Endodermal cell (in vitro differentiated cells): Measurements from ENCODE around the gene ARHGAP26. TPM values are rescaled to one million over a fixed set of nuclear protein-coding genes. Genes with fewer than 3 reads are reported as not detected.

Experiments
- DNase-seq: peaks from one replicate; pipeline ENCODE4 v3.0.0-alpha.2; 2017
- H3K27ac ChIP-seq: 2 replicates; pipeline ENCODE4 v1.5.1; 2013; ENCODE audit warnings: mild to moderate bottlenecking, low read depth, low read length, moderate library complexity
- H3K27me3 ChIP-seq: 2 replicates; pipeline ENCODE4 v1.6.1; 2013; ENCODE audit warnings: mild to moderate bottlenecking, low read length, moderate library complexity; ENCODE audit not compliant: insufficient read depth, control insufficient read depth, poor library complexity, severe bottlenecking
- H3K36me3 ChIP-seq: 2 replicates; pipeline ENCODE4 v1.7.0; 2013; ENCODE audit warnings: mild to moderate bottlenecking, low read length, moderate library complexity; ENCODE audit not compliant: control insufficient read depth, insufficient read depth
- H3K4me1 ChIP-seq: one replicate; pipeline ENCODE4 v1.7.0; 2013; ENCODE audit warnings: low read length; ENCODE audit not compliant: control insufficient read depth, insufficient read depth
- H3K4me3 ChIP-seq: 2 replicates; pipeline ENCODE4 v1.5.1; 2013; ENCODE audit warnings: mild to moderate bottlenecking, low read length, moderate library complexity
- H3K9ac ChIP-seq: 2 replicates; pipeline ENCODE4 v1.6.1; 2013; ENCODE audit warnings: mild to moderate bottlenecking, low read length, moderate library complexity; ENCODE audit not compliant: poor library complexity, severe bottlenecking; ENCODE audit errors: extremely low read depth
- H3K9me3 ChIP-seq: 2 replicates; pipeline ENCODE4 v1.6.1; 2013; ENCODE audit warnings: mild to moderate bottlenecking, low read length, moderate library complexity; ENCODE audit not compliant: control insufficient read depth
- H3K27ac Mint-ChIP-seq: 2 replicates; pipeline ENCODE4 v1.8.0; 2020; ENCODE audit warnings: mixed read lengths
- H3K27me3 Mint-ChIP-seq: 2 replicates; pipeline ENCODE4 v1.8.0; 2021; ENCODE audit warnings: mild to moderate bottlenecking, mixed read lengths; ENCODE audit not compliant: insufficient read depth
- H3K36me3 Mint-ChIP-seq: 2 replicates; pipeline ENCODE4 v1.8.0; 2020; ENCODE audit warnings: low read depth, mixed read lengths
- H3K4me1 Mint-ChIP-seq: 2 replicates; pipeline ENCODE4 v1.8.0; 2020; ENCODE audit warnings: mixed read lengths
- H3K4me3 Mint-ChIP-seq: 2 replicates; pipeline ENCODE4 v1.8.0; 2020; ENCODE audit warnings: mild to moderate bottlenecking, moderate library complexity, mixed read lengths
- H3K9me3 Mint-ChIP-seq: 2 replicates; pipeline ENCODE4 v1.8.0; 2020; ENCODE audit warnings: mild to moderate bottlenecking, mixed read lengths
- CTCF ChIP-seq: fragments of 200-600 bp; sonication (generic); conservative IDR thresholded peaks from 2 replicates; pipeline ENCODE4 v1.5.0; 2021; ENCODE audit warnings: antibody characterized with exemption, mild to moderate bottlenecking
- WGBS, 2 experiments: methylation state at CpG; one replicate each; pipeline versions ENCODE4 v1.1.5 to v1.1.7; 2013; ENCODE audit warnings: missing lambda C conversion rate in 2 of 2, mixed read lengths in 1 of 2; ENCODE audit not compliant: insufficient coverage in 1 of 2, insufficient read length in 1 of 2; 5-methylcytosine and 5-hydroxymethylcytosine counted together
- total RNA-seq, 2 donors: library from RNA; stranded (reverse); fragmentation: NEBNext Ultra II Directional in 1 of 2; extraction: Animal tissue kit (Norgen Biotek cat#: 25700) in 1 of 2; gene quantifications; 2 replicates in 1 of 2; 3 replicates in 1 of 2; pipeline ENCODE4 v1.2.1, GENCODE V29; 2021

Gene ARHGAP26
- total RNA-seq, 2 donors from 2014 or later = 49.2 to 60.5 TPM

DNA sequence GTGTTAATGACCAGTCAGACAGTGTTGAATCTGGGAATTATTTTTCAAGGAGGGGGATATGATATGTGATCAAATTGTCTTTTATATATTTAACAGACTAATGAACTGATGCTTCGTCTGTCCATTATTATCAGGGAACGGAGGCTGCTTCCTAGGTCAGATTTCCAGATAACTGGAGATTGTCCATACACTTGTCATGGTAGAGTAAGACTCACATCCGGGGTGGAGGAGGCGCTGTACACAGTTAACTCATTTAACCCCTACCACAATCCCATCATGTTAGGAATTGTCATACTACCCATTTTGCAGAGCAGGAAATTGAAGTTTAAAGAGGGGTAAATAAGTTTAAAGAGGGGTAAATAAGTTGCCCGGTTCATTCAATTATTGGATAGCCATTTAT lies 55.9 kb downstream of the ARHGAP26 start:
- H3K9me3 ChIP-seq = no peaks in the 10 kb centered on the region
- Mint-ChIP-seq H3K27me3 (no peaks in the 10 kb centered on the region), H3K9me3 (no peaks in the 10 kb centered on the region), H3K4me3 (no peak overlapping the region), H3K4me1 (peaks cover 81% of the 10 kb centered on the region), H3K27ac (no peak overlapping the region), H3K36me3 (no peaks in the 10 kb centered on the region)
- H3K4me1 ChIP-seq = peaks cover 20% of the 10 kb centered on the region
- WGBS, 2 experiments = 99 to 100% methylated on average over 3 to 5 of the region's 5 CpGs
- DNase-seq = no peak
- no peaks in the 10 kb centered on the region for H3K27me3 ChIP-seq
- no peak overlapping the region for H3K27ac ChIP-seq
- H3K4me3 ChIP-seq = no peak overlapping the region
- H3K36me3 ChIP-seq = no peaks in the 10 kb centered on the region
- no peak overlapping the region for H3K9ac ChIP-seq
- no peak for TF ChIP-seq CTCF

DNA sequence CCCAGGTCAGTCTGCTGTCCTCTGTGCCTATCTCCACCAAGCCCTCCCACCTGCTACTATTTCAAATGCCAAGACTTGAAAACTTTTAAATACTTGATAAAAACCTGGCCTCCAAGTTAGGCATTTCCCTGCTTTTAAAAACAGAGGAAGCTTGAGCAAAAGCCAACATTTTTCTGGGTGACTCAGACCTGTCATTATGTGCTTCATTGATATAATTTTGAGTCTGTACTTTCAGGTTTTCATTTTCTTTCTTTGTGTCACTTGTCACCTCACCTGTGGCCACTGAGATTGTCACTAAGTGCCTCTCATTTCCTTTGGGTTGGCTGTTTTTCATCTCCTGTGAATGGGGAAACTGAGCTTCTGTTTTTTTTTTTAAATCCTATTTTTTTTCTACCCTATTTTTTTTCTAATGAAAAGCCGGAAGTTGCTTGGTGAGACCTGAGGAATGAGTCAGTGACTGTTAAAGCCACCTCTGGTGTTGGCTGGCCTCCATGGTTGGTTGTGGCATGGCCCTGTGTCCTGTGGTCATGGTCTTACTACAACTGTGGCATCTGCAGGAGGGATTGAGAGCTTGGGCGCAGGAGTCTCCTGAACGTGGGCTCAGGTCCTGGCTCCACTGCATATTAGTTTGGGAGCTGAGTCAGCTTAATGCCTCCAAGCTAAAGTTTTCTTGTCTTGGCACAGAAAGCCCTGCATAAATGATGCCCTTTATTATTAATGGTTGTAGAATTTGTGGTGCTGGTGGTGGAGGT lies 56.7 kb downstream of the ARHGAP26 start:
- DNase-seq = no peak
- WGBS, 2 experiments = 91% methylated on average over 3 of the region's 3 CpGs; no CpG with 5 or more reads in 1 of the 2 experiments
- peaks cover 20% of the 10 kb centered on the region for H3K4me1 ChIP-seq
- peaks cover 87% of the 10 kb centered on the region for H3K4me1 Mint-ChIP-seq
- no peak overlapping the region for H3K27ac ChIP-seq
- H3K9me3 Mint-ChIP-seq = no peaks in the 10 kb centered on the region
- H3K9me3 ChIP-seq = no peaks in the 10 kb centered on the region
- peak overlapping the region; percentile 72 for H3K27ac Mint-ChIP-seq
- H3K27me3 ChIP-seq = no peaks in the 10 kb centered on the region
- H3K27me3 Mint-ChIP-seq = no peaks in the 10 kb centered on the region
- no peak overlapping the region for H3K4me3 ChIP-seq
- H3K9ac ChIP-seq = no peak overlapping the region
- no peak for TF ChIP-seq CTCF
- no peak overlapping the region for H3K4me3 Mint-ChIP-seq
- H3K36me3 ChIP-seq = no peaks in the 10 kb centered on the region
- H3K36me3 Mint-ChIP-seq = no peaks in the 10 kb centered on the region

DNA sequence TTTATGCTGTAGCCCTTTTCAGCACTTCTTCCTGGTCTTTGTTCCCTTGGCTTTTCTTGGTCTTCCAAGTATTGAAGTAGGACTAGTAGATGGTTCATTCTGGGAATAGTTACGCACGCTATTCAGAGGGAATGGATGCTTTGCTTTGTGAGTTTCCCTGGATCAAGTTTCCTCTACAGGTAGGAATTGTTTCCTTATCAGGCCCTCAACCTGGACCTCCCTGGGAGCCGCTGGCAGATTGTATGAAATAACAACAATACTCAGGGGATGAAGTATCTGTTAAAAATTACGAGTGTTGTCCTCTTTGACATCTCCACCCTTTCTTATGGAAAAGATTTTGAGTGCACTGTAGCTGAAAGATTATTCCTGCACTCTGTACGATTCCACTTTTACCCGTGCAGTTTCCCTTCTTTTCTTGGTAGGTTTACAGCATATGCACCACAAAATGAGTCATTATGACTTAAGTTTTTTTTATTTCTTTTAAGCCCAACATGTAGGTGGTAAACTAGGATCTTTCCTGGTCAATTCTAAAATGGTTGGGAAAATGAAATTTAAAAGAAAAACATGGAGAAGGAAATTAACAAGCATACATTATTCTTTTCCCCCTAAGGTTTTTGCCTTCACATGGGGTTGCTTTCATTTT lies 57.9 kb downstream of the ARHGAP26 start:
- H3K4me1 ChIP-seq = peaks cover 24% of the 10 kb centered on the region
- Mint-ChIP-seq H3K36me3 (no peaks in the 10 kb centered on the region), H3K9me3 (no peaks in the 10 kb centered on the region), H3K27ac (peak overlapping the region; percentile 72), H3K4me1 (peaks cover 90% of the 10 kb centered on the region), H3K4me3 (no peak overlapping the region), H3K27me3 (no peaks in the 10 kb centered on the region)
- H3K36me3 ChIP-seq = no peaks in the 10 kb centered on the region
- TF ChIP-seq CTCF = no peak
- H3K9ac ChIP-seq = no peak overlapping the region
- peak overlapping the region; percentile 0 for H3K4me3 ChIP-seq
- WGBS, 2 experiments = 91% methylated on average over 5 to 6 of the region's 6 CpGs
- no peaks in the 10 kb centered on the region for H3K9me3 ChIP-seq
- no peak overlapping the region for H3K27ac ChIP-seq
- no peaks in the 10 kb centered on the region for H3K27me3 ChIP-seq
- DNase-seq = no peak
